Gastroesophageal sphincter (tissue), 4 donors: ENCODE data around the gene DPEP1. TPM values are rescaled to one million over a fixed set of nuclear protein-coding genes. Genes with fewer than 3 reads are reported as not detected.
A peak's percentile ranks its signal among the peaks of the same experiment; 100 is the strongest.

Source experiments
- ATAC-seq: fragments of 150-250 bp; one replicate; pipeline ENCODE4 v1.9.1; 2016; ENCODE audit warnings: mild to moderate bottlenecking, moderate library complexity
- H3K27ac ChIP-seq, 4 donors: fragments of 200-600 bp; sonication (generic) in 3 of 4; 1 replicate in 3 of 4; 2 replicates in 1 of 4; pipeline ENCODE4 v1.5.1; 2016 to 2019
- H3K27me3 ChIP-seq: fragments of 200-600 bp; sonication (generic); one replicate; pipeline ENCODE4 v1.5.1; 2019
- H3K36me3 ChIP-seq, 2 donors: fragments of 200-600 bp; sonication (generic); one replicate each; pipeline ENCODE4 v1.5.1; 2019; ENCODE audit warnings: control low read depth in 1 of 2
- H3K4me1 ChIP-seq, 3 donors: fragments of 200-600 bp; sonication (generic); 1 replicate in 2 of 3; 2 replicates in 1 of 3; pipeline ENCODE4 v1.5.1; 2016 to 2019; ENCODE audit warnings: control low read depth in 2 of 3
- H3K4me3 ChIP-seq, 2 donors: fragments of 200-600 bp; sonication (generic); one replicate each; pipeline ENCODE4 v1.5.1; 2019; ENCODE audit warnings: mild to moderate bottlenecking in 1 of 2, moderate library complexity in 1 of 2
- H3K9me3 ChIP-seq, 3 donors: fragments of 200-600 bp; sonication (generic); one replicate each; pipeline ENCODE4 v1.5.1; 2017 to 2019; ENCODE audit warnings: control low read depth in 2 of 3
- CTCF ChIP-seq, 4 experiments: fragments of 200-600 bp in 2 of 4; fragments of 450-650 bp in 2 of 4; sonication (generic) in 1 of 4; IDR thresholded peaks; one replicate each; pipeline ENCODE4 v1.5.1; 2017 to 2019; ENCODE audit warnings: antibody characterized with exemption in 4 of 4, mild to moderate bottlenecking in 2 of 4, moderate library complexity in 2 of 4
- EP300 ChIP-seq: sonication (generic); formaldehyde crosslinking; IDR thresholded peaks from one replicate; pipeline ENCODE4 v1.6.1; 2017; ENCODE audit warnings: antibody characterized with exemption, mild to moderate bottlenecking
- POLR2A ChIP-seq, 2 donors: fragments of 450-650 bp; IDR thresholded peaks; one replicate each; pipeline ENCODE4 v1.6.1; 2017; ENCODE audit warnings: antibody characterized with exemption in 2 of 2, mild to moderate bottlenecking in 2 of 2, moderate library complexity in 1 of 2
- POLR2AphosphoS5 ChIP-seq: sonication (generic); formaldehyde crosslinking; IDR thresholded peaks from one replicate; pipeline ENCODE4 v1.6.1; 2017; ENCODE audit warnings: antibody characterized with exemption
- WGBS, 2 donors: methylation state at CpG; one replicate each; pipeline ENCODE4 v1.1.5; 2018; ENCODE audit warnings: low coverage in 1 of 2; 5-methylcytosine and 5-hydroxymethylcytosine counted together
- total RNA-seq, 4 donors: library from RNA; depleted of rRNA; stranded (reverse); fragments of >200 nt; gene quantifications; one replicate each; pipeline ENCODE4 v1.1.0, GENCODE V29; 2016

Gene DPEP1
- total RNA-seq, 4 donors from 2014 or later = 0.54 TPM; not detected in 3

- ATAC-seq = no peak
- TF ChIP-seq CTCF (IDR thresholded peaks at IDR 0.05) (no peak), POLR2A (IDR thresholded peaks at IDR 0.05) (no peak), POLR2AphosphoS5 (no peak), EP300 (no peak)
- peaks cover 0 to 24% (median 14%) of the 10 kb centered on the region in 3 donors for H3K4me1 ChIP-seq
- no peaks in the 10 kb centered on the region for H3K9me3 ChIP-seq
- no CpG with 5 or more reads among the region's 18 CpGs for WGBS, 2 donors
- peaks cover 87% of the 10 kb centered on the region for H3K27me3 ChIP-seq
- H3K27ac ChIP-seq = no peak overlapping the region
- no peaks in the 10 kb centered on the region for H3K36me3 ChIP-seq
- no peak overlapping the region for H3K4me3 ChIP-seq
These were observed 41.8 kb upstream of the DPEP1 start for GRCh38 chr16:89571636-89572035.

- TF ChIP-seq POLR2A (IDR thresholded peaks at IDR 0.05) (no peak), EP300 (no peak), CTCF (IDR thresholded peaks at IDR 0.05) (no peak), POLR2AphosphoS5 (no peak)
- no peaks in the 10 kb centered on the region for H3K36me3 ChIP-seq
- peaks cover 0 to 24% (median 14%) of the 10 kb centered on the region in 3 donors for H3K4me1 ChIP-seq
- H3K27ac ChIP-seq = no peak overlapping the region
- H3K27me3 ChIP-seq = peaks cover 92% of the 10 kb centered on the region
- H3K4me3 ChIP-seq = no peak overlapping the region
- 20 to 35% methylated on average over 1 to 7 of the region's 14 CpGs for WGBS, 2 donors
- no peaks in the 10 kb centered on the region for H3K9me3 ChIP-seq
- no peak for ATAC-seq
These were observed 41.4 kb upstream of the DPEP1 start for GRCh38 chr16:89572073-89572484.

DNA sequence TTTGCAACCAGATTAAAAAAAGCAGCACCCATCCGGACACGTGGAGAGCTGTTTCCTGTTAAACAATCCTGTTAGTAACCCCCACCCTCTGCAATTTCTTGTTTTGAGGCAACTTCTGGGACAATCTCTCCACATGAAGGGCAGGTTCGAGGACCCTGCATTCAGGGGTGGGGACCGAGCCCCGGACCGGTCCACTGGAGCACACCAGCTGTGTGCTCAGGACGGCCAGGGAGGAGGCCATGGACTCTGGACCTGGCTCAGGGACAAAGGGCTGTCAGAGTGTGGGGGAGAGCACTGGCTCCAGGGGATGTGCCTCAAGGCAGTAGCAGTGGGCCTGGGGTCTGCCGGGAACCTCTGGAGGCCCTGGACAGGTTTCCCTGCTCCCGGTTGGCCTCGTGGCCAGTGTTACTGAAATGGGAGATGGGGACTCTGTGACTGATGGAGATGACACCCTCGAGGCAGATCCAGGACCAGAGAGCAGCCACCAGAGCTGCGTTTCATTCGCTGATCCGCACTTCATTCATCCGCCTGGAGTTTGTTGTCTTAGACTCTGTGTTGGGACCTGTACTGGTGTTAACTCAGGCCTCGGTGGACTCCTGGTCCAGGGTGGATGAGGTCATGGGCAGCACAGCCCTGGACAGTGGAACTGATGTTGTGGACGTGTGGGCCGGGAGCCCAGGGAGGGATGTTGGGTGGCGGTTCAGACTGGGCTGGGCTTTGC is 40.8 kb upstream of the DPEP1 start:
- Histone ChIP-seq H3K27me3 (peaks cover 97% of the 10 kb centered on the region), H3K4me3 (no peak overlapping the region)
- WGBS, 2 donors = 57% methylated on average over 8 of the region's 19 CpGs; no CpG with 5 or more reads in 1 of the 2 donors

GRCh38 chr16:89573826-89574680 is 39.4 kb upstream of the DPEP1 start:
- H3K9me3 ChIP-seq = no peaks in the 10 kb centered on the region
- WGBS, 2 donors = 40% methylated on average over 2 of the region's 31 CpGs; no CpG with 5 or more reads in 1 of the 2 donors
- peaks cover 90% of the 10 kb centered on the region for H3K27me3 ChIP-seq
- peak overlapping the region in 1 of 2 donors; percentile 34 for H3K4me3 ChIP-seq
- no peaks in the 10 kb centered on the region for H3K36me3 ChIP-seq
- H3K4me1 ChIP-seq = peaks cover 0 to 24% (median 14%) of the 10 kb centered on the region in 3 donors
- no peak for ATAC-seq
- no peak overlapping the region for H3K27ac ChIP-seq
- TF ChIP-seq EP300 = no peak
- TF ChIP-seq POLR2A (IDR thresholded peaks at IDR 0.05) = no peak
- TF ChIP-seq POLR2AphosphoS5 = no peak
- TF ChIP-seq CTCF (IDR thresholded peaks at IDR 0.05) = no peak

More for the DNA sequence above, 40.8 kb upstream of the DPEP1 start:
- peak overlapping the region in 1 of 4 donors; percentile 6 for H3K27ac ChIP-seq
- no peaks in the 10 kb centered on the region for H3K9me3 ChIP-seq
- H3K4me1 ChIP-seq = peaks cover 0 to 24% (median 14%) of the 10 kb centered on the region in 3 donors
- ATAC-seq = no peak
- TF ChIP-seq POLR2AphosphoS5 = no peak
- TF ChIP-seq POLR2A (IDR thresholded peaks at IDR 0.05) = no peak
- TF ChIP-seq EP300 = no peak
- TF ChIP-seq CTCF (IDR thresholded peaks at IDR 0.05) = no peak
- H3K36me3 ChIP-seq = no peaks in the 10 kb centered on the region
